SK-N-MC (cell line): ENCODE measurements around the gene AP2M1.

ENCODE experiments used
- DNase-seq: peaks from one replicate; pipeline ENCODE4 v3.0.0-alpha.2; 2011; ENCODE audit warnings: low read depth, low spot score
- H3K27ac ChIP-seq: fragments of 200-600 bp; sonication (generic); 2 replicates; pipeline ENCODE4 v1.5.1; 2016; ENCODE audit warnings: mixed run types
- H3K36me3 ChIP-seq: fragments of 200-600 bp; sonication (generic); 2 replicates; pipeline ENCODE4 v1.6.1; 2017; ENCODE audit warnings: antibody characterized with exemption, low read length, mixed read lengths; ENCODE audit not compliant: insufficient read depth
- H3K4me3 ChIP-seq: fragments of 200-600 bp; sonication (generic); 2 replicates; pipeline ENCODE4 v1.5.1; 2016
- H3K9ac ChIP-seq: fragments of 200-600 bp; sonication (generic); 2 replicates; pipeline ENCODE4 v1.8.0; 2017; ENCODE audit warnings: mixed run types, mixed read lengths; ENCODE audit not compliant: insufficient read length
- H3K9me3 ChIP-seq: fragments of 200-600 bp; sonication (generic); 2 replicates; pipeline ENCODE4 v1.6.1; 2017; ENCODE audit warnings: low read depth, mild to moderate bottlenecking, antibody characterized with exemption, low read length, moderate library complexity, mixed read lengths
- EZH2 ChIP-seq: fragments of 200-600 bp; sonication (generic); IDR thresholded peaks from one replicate; pipeline ENCODE4 v1.6.1; 2017; ENCODE audit warnings: antibody characterized with exemption
- FOXP2 ChIP-seq: optimal IDR thresholded peaks from 2 replicates; pipeline ENCODE3; 2011; ENCODE audit warnings: mild to moderate bottlenecking, moderate library complexity; ENCODE audit not compliant: insufficient read depth; ENCODE audit errors: extremely low read length, control extremely low read depth
- POLR2AphosphoS5 ChIP-seq: IDR thresholded peaks from 2 replicates; pipeline ENCODE4 v1.6.1; 2012; ENCODE audit warnings: mild to moderate bottlenecking, low read depth, low read length, borderline replicate concordance

Gene AP2M1

DNA sequence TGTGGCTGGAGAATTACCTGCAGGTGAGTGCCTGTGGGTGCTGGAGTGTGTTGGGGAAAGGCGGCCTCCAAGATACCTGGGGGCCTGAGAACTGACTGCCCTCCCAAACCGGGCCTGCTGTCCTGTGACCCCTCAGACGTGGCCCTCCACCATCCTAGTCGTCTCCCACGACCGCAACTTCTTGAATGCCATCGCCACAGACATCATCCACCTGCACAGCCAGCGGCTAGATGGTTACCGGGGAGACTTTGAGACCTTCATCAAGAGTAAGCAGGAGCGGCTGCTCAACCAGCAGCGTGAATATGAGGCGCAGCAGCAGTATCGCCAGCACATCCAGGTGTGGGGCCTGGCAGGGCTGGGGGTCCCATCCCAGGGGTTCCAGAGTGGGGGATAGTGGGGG, 14.8 kb downstream of the AP2M1 start:
- no peak overlapping the region for H3K4me3 ChIP-seq
- TF ChIP-seq FOXP2 (no peak), EZH2 (no peak), POLR2AphosphoS5 (no peak)
- H3K27ac ChIP-seq, result no peak overlapping the region
- no peak for DNase-seq
- no peak overlapping the region for H3K9ac ChIP-seq
- no peaks in the 10 kb centered on the region for H3K9me3 ChIP-seq
- H3K36me3 ChIP-seq, result peaks cover 74% of the 10 kb centered on the region

DNA sequence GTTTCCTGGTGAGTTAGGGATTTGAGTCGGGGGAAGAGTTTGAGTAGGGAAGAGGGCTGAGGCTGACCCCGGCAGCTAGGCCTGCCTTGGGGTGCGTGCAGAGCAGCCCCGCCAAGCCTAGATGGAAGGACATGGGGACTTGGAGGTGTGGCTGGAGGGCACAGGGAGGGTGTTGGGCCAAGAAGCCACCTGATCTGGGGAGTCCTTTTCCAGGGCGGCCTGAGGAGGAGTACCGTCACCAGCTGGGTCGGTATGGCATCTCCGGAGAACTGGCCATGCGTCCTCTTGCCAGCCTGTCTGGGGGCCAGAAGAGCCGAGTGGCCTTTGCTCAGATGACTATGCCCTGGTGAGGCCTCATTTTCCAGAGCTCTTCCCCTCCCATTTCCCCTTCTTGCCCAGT, 18.2 kb downstream of the AP2M1 start:
- Histone ChIP-seq H3K36me3 (peaks cover 82% of the 10 kb centered on the region), H3K27ac (no peak overlapping the region), H3K9ac (no peak overlapping the region), H3K9me3 (no peaks in the 10 kb centered on the region), H3K4me3 (no peak overlapping the region)
- no peak for DNase-seq
- TF ChIP-seq EZH2 (no peak), POLR2AphosphoS5 (no peak), FOXP2 (no peak)

DNA sequence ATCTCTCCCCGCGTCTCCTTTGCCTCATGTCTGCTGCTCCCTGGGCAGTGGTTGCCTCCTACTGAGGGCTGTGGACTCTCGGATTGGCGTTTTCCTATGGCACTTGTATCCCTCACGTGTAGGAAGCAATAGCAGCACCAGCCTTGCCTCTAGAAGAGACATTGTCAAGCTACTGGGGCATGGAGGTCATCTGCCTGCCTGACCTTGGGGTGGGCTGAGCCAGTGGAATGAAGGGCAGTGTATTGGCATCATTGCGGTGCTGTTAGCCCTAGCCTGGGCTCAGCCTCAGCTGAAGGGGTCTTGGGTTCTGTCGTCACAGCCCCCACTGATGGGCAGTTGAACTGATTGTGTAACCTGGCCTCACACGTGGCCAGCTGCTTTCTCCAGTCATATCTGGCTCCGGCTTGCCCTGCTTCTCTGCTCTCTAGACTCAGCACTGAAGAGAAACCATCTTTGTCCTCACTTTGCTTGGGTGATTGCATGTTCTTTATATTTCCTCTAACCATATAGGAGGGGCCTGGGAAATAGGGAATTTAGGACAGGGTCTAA, 19.4 kb downstream of the AP2M1 start:
- Histone ChIP-seq H3K9ac (no peak overlapping the region), H3K9me3 (no peaks in the 10 kb centered on the region), H3K27ac (no peak overlapping the region), H3K4me3 (no peak overlapping the region), H3K36me3 (peaks cover 70% of the 10 kb centered on the region)
- TF ChIP-seq EZH2 (no peak), POLR2AphosphoS5 (no peak), FOXP2 (no peak)
- no peak for DNase-seq

DNA sequence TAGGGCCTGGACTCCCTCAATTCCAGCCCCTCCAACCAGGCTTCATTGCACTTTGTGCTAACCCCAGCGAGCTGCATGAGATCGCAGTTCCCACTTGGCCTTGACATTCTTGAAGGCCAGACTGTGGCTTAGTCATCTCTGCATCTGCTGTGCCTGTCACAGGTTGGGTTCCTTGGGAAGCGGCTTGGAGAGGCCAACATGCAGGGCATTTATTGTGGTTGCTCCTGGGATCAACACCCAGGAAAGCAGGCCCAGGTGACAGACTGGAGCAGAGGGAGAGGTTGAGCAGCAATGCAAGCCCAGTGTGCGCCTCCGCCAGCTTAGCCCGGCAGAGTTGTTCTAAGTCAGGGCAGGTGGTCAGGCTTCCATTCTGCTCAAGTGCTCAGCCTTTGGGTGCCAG, 21.9 kb downstream of the AP2M1 start:
- H3K9ac ChIP-seq, result no peak overlapping the region
- no peak for DNase-seq
- H3K9me3 ChIP-seq, result no peaks in the 10 kb centered on the region
- H3K27ac ChIP-seq, result no peak overlapping the region
- TF ChIP-seq EZH2, result no peak
- no peak for TF ChIP-seq FOXP2
- TF ChIP-seq POLR2AphosphoS5, result no peak
- no peak overlapping the region for H3K4me3 ChIP-seq
- H3K36me3 ChIP-seq, result peaks cover 46% of the 10 kb centered on the region

DNA sequence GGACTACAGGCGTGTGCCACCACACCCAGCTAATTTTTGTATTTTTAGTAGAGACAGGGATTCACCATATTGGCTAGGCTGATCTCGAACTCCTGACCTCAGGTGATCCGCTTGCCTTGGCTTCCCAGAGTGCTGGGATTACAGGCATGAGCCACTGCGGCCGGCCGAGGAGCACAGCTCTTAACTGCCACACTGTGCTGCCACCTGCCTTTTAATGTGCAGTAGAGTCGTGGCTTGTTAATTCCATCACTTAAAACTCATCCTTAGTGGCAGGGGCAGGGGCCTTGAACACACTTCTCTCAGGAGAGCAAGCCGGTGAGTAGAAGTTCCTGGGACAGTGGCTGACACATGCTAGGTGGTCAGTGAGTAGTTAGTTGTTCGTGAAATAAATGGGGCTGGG, 23.9 kb downstream of the AP2M1 start:
- Histone ChIP-seq H3K4me3 (no peak overlapping the region), H3K27ac (no peak overlapping the region), H3K9me3 (no peaks in the 10 kb centered on the region), H3K36me3 (peaks cover 27% of the 10 kb centered on the region), H3K9ac (no peak overlapping the region)
- no peak for TF ChIP-seq FOXP2
- no peak for TF ChIP-seq EZH2
- no peak for DNase-seq

DNA sequence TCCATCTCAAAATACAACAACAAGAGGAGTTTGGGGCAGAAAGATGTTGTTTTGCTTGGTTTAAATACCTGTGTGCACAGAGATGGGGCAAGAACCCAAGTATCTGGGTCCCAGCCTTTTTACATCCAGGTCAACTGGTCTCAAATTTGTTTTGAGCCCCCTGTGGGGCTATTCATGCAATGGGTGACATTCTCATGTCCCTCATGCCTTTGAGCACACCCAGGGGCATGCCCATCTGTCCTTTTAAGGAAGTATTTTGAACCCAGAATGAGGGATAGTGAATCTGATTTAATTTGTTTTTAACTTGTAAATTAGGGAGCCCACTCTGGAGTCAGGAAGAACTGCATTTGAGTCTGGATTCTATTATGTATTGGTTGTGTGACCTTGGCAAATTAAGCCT, 26.2 kb downstream of the AP2M1 start:
- no peak for DNase-seq
- Histone ChIP-seq H3K4me3 (no peak overlapping the region), H3K27ac (no peak overlapping the region), H3K9ac (no peak overlapping the region), H3K9me3 (no peaks in the 10 kb centered on the region), H3K36me3 (peaks cover 5% of the 10 kb centered on the region; the same call in 1 of the 2 replicates)
- no peak for TF ChIP-seq EZH2
- no peak for TF ChIP-seq FOXP2
- TF ChIP-seq POLR2AphosphoS5, result no peak

DNA sequence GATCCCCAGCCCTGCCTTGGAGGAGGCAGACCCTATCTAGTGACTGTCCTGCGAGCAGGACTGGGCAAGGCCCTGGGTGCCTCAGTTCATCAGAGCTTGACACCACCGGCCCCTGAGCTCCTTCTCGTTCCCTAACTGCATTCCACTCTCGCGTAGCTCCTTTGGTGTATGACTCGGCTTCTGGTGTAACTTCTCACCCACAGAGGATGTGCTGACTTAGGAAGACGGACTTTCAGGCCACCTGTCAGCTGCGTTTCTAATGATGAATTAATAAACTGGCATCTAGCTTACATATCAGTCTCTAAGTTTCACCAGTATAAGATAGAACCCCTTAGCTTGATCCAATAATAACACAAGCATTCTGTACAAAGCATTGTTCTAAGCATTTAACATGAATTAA, 28.9 kb downstream of the AP2M1 start:
- Histone ChIP-seq H3K27ac (no peak overlapping the region), H3K9me3 (no peaks in the 10 kb centered on the region), H3K36me3 (no peaks in the 10 kb centered on the region), H3K9ac (no peak overlapping the region), H3K4me3 (no peak overlapping the region)
- DNase-seq, result no peak
- TF ChIP-seq EZH2 (no peak), FOXP2 (no peak), POLR2AphosphoS5 (no peak)

DNA sequence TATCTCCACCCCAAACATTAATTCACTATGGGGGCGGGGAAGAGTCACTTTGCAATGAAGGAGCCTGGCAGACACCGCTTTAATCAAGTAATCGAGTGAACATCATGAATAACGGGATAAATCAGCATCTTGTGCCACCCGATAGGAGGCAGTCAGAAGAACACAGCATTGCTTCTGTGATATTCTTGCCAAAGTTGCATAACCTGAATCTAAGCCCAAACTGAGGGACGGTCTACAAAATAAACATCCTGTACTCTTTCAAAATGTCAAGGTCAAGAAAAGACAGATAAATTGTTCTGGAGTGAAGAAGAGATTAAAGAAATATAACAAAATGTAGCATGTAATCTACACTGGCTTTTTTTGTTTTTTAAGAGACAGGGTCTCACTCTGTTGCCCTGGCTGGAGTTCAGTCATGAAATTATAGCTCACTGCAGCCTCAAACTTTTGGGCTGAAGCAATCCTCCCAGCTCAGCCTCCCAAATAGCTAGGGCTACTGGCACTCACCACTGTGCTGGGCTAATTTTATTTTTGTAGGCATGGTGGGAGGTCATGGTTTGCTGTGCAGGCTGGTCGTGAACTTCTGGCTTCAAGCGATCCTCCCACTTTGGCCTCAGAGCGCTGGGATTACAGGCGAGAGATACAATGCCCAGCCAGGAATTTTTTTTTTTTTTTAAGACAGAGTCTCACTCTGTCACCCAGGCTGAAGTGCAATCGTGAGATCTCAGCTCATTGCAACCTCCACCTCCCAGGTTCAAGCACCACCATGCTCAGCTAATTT, 34.7 kb downstream of the AP2M1 start:
- no peak overlapping the region for H3K4me3 ChIP-seq
- TF ChIP-seq FOXP2, result no peak
- TF ChIP-seq POLR2AphosphoS5, result no peak
- TF ChIP-seq EZH2, result no peak
- H3K27ac ChIP-seq, result no peak overlapping the region

DNA sequence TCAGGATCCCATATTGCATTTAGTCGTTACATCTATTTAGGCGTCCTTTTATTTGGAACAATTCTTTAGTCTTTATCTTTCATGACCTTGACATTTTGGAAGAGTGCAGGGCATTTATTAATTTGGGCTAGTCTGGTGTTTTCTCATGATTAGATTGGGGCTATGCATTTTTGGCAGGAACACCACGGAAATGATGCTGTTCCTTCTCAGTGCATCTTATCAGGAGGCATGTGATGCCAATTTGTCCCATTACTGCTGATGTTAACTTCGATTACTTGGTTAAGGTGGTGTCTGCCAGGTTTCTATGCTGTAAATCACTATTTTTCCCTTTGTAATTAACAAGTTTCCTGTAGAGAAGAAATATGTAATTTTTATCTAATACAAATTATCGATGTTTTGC, 36.6 kb downstream of the AP2M1 start:
- Histone ChIP-seq H3K27ac (no peak overlapping the region), H3K4me3 (no peak overlapping the region), H3K9ac (no peak overlapping the region), H3K36me3 (no peaks in the 10 kb centered on the region), H3K9me3 (peaks cover 3% of the 10 kb centered on the region; the same call in 1 of the 2 replicates)
- DNase-seq, result no peak
- TF ChIP-seq EZH2 (no peak), FOXP2 (no peak), POLR2AphosphoS5 (no peak)

More for the DNA sequence above, 34.7 kb downstream of the AP2M1 start:
- Histone ChIP-seq H3K36me3 (no peaks in the 10 kb centered on the region), H3K9ac (no peak overlapping the region), H3K9me3 (no peaks in the 10 kb centered on the region)
- DNase-seq, result no peak
